IPS-20b (cell line): Measurements from ENCODE around the gene ADIRF.
"Not testable (repeated sequence)": the region's sequence is repeated elsewhere in the genome, so short reads cannot be mapped to it uniquely, and the experiment has no call there.

ENCODE experiments used
- H3K27ac ChIP-seq: one replicate; pipeline ENCODE4 v1.5.1; 2013; ENCODE audit warnings: low read length
- H3K27me3 ChIP-seq: 2 replicates; pipeline ENCODE4 v1.6.1; 2013; ENCODE audit warnings: mild to moderate bottlenecking, low read length, inconsistent platforms; ENCODE audit not compliant: insufficient read depth
- H3K36me3 ChIP-seq: 2 replicates; pipeline ENCODE4 v1.6.1; 2013; ENCODE audit warnings: low read depth, mild to moderate bottlenecking, inconsistent platforms, low read length, moderate library complexity; ENCODE audit not compliant: insufficient read depth
- H3K4me1 ChIP-seq: 2 replicates; pipeline ENCODE4 v1.6.1; 2013; ENCODE audit warnings: mild to moderate bottlenecking, control low read depth, inconsistent platforms, low read length, moderate library complexity; ENCODE audit not compliant: insufficient read depth
- H3K4me3 ChIP-seq: 2 replicates; pipeline ENCODE4 v1.5.1; 2013; ENCODE audit warnings: mild to moderate bottlenecking, low read length, inconsistent platforms
- H3K9ac ChIP-seq: 2 replicates; pipeline ENCODE4 v1.6.1; 2013; ENCODE audit warnings: low read depth, mild to moderate bottlenecking, inconsistent platforms, low read length, moderate library complexity
- H3K9me3 ChIP-seq: 2 replicates; pipeline ENCODE4 v1.6.1; 2013; ENCODE audit warnings: mild to moderate bottlenecking, low read depth, low read length, inconsistent platforms; ENCODE audit not compliant: insufficient read depth

ADIRF gene

GRCh38 chr10:86941426-86941825, 26.9 kb upstream of the ADIRF start:
- no peaks in the 10 kb centered on the region for H3K36me3 ChIP-seq
- H3K4me1 ChIP-seq = no peaks in the 10 kb centered on the region
- no peaks in the 10 kb centered on the region for H3K27me3 ChIP-seq
- no peak overlapping the region for H3K4me3 ChIP-seq
- no peaks in the 10 kb centered on the region for H3K9me3 ChIP-seq
- no peak overlapping the region for H3K9ac ChIP-seq
- H3K27ac ChIP-seq = no peak overlapping the region

GRCh38 chr10:86941991-86942421, 26.3 kb upstream of the ADIRF start:
- no peaks in the 10 kb centered on the region for H3K27me3 ChIP-seq
- no peak overlapping the region for H3K9ac ChIP-seq
- no peaks in the 10 kb centered on the region for H3K36me3 ChIP-seq
- H3K4me3 ChIP-seq = no peak overlapping the region
- no peaks in the 10 kb centered on the region for H3K4me1 ChIP-seq
- no peak overlapping the region for H3K27ac ChIP-seq
- H3K9me3 ChIP-seq = no peaks in the 10 kb centered on the region

GRCh38 chr10:86942441-86943315, 25.6 kb upstream of the ADIRF start:
- no peaks in the 10 kb centered on the region for H3K9me3 ChIP-seq
- no peak overlapping the region for H3K9ac ChIP-seq
- H3K36me3 ChIP-seq = no peaks in the 10 kb centered on the region
- H3K27ac ChIP-seq = no peak overlapping the region
- H3K4me1 ChIP-seq = no peaks in the 10 kb centered on the region
- H3K4me3 ChIP-seq = no peak overlapping the region
- H3K27me3 ChIP-seq = no peaks in the 10 kb centered on the region

- Histone ChIP-seq H3K4me3 (no peak overlapping the region), H3K36me3 (no peaks in the 10 kb centered on the region), H3K27me3 (no peaks in the 10 kb centered on the region), H3K4me1 (no peaks in the 10 kb centered on the region), H3K27ac (no peak overlapping the region), H3K9ac (no peak overlapping the region), H3K9me3 (no peaks in the 10 kb centered on the region)
Observed at GRCh38 chr10:86943316-86944030, 24.8 kb upstream of the ADIRF start.

GRCh38 chr10:86944031-86944419, 24.3 kb upstream of the ADIRF start:
- Histone ChIP-seq H3K27me3 (no peaks in the 10 kb centered on the region), H3K9me3 (no peaks in the 10 kb centered on the region), H3K4me3 (no peak overlapping the region), H3K36me3 (no peaks in the 10 kb centered on the region), H3K4me1 (no peaks in the 10 kb centered on the region), H3K27ac (no peak overlapping the region), H3K9ac (no peak overlapping the region)

GRCh38 chr10:86944471-86944870, 23.8 kb upstream of the ADIRF start:
- no peaks in the 10 kb centered on the region for H3K36me3 ChIP-seq
- H3K4me1 ChIP-seq = no peaks in the 10 kb centered on the region
- no peak overlapping the region for H3K9ac ChIP-seq
- no peak overlapping the region for H3K27ac ChIP-seq
- H3K27me3 ChIP-seq = no peaks in the 10 kb centered on the region
- no peaks in the 10 kb centered on the region for H3K9me3 ChIP-seq
- H3K4me3 ChIP-seq = no peak overlapping the region

GRCh38 chr10:86944907-86945306, 23.4 kb upstream of the ADIRF start:
- no peaks in the 10 kb centered on the region for H3K4me1 ChIP-seq
- H3K27me3 ChIP-seq = no peaks in the 10 kb centered on the region
- no peaks in the 10 kb centered on the region for H3K36me3 ChIP-seq
- H3K4me3 ChIP-seq = no peak overlapping the region
- H3K9me3 ChIP-seq = no peaks in the 10 kb centered on the region
- no peak overlapping the region for H3K27ac ChIP-seq
- H3K9ac ChIP-seq = no peak overlapping the region

- Histone ChIP-seq H3K36me3 (no peaks in the 10 kb centered on the region), H3K27me3 (no peaks in the 10 kb centered on the region), H3K4me3 (no peak overlapping the region)
Observed at GRCh38 chr10:86945361-86946212, 22.7 kb upstream of the ADIRF start.

GRCh38 chr10:86946213-86947155, 21.8 kb upstream of the ADIRF start:
- no peaks in the 10 kb centered on the region for H3K9me3 ChIP-seq
- no peaks in the 10 kb centered on the region for H3K27me3 ChIP-seq
- H3K4me1 ChIP-seq = no peaks in the 10 kb centered on the region
- H3K27ac ChIP-seq = no peak overlapping the region
- no peaks in the 10 kb centered on the region for H3K36me3 ChIP-seq
- H3K4me3 ChIP-seq = no peak overlapping the region
- H3K9ac ChIP-seq = no peak overlapping the region

More at GRCh38 chr10:86945361-86946212, 22.7 kb upstream of the ADIRF start:
- Histone ChIP-seq H3K27ac (no peak overlapping the region), H3K9ac (no peak overlapping the region), H3K9me3 (no peaks in the 10 kb centered on the region), H3K4me1 (no peaks in the 10 kb centered on the region)

- H3K4me1 ChIP-seq, H3K27ac ChIP-seq, H3K27me3 ChIP-seq, H3K9ac ChIP-seq, H3K36me3 ChIP-seq, H3K4me3 ChIP-seq: not testable (repeated sequence)
- H3K9me3 ChIP-seq = peaks cover 13% of the 10 kb centered on the region
Observed at GRCh38 chr10:86947806-86948205, 20.5 kb upstream of the ADIRF start.

GRCh38 chr10:86950349-86950748, 17.9 kb upstream of the ADIRF start:
- Histone ChIP-seq H3K4me1 (peaks cover 14% of the 10 kb centered on the region), H3K27me3 (no peaks in the 10 kb centered on the region), H3K9me3 (peaks cover 15% of the 10 kb centered on the region), H3K27ac (no peak overlapping the region), H3K4me3 (no peak overlapping the region), H3K36me3 (no peaks in the 10 kb centered on the region), H3K9ac (no peak overlapping the region)
